ENCODE results near the gene ITGB2. TPM values are rescaled to one million over a fixed set of nuclear protein-coding genes. Genes with fewer than 3 reads are reported as not detected.
A peak's percentile ranks its signal among the peaks of the same experiment; 100 is the strongest.
"Not testable (repeated sequence)": the region's sequence is repeated elsewhere in the genome, so short reads cannot be mapped to it uniquely, and the experiment has no call there.

The ITGB2 gene
- total RNA-seq, 1 donor from 2014 or later, result 0.15 TPM

GRCh38 chr21:44929799-44930542 is 9.3 kb upstream of the ITGB2 start:
- Mint-ChIP-seq H3K4me3 (ENCODE audit: unreplicated experiment) (no peak overlapping the region), H3K4me1 (ENCODE audit: low read depth) (peaks cover 48% of the 10 kb centered on the region), H3K27me3 (ENCODE audit: low read depth) (peaks cover 27% of the 10 kb centered on the region), H3K27ac (ENCODE audit: unreplicated experiment) (no peak overlapping the region), H3K36me3 (ENCODE audit: low read depth) (no peaks in the 10 kb centered on the region), H3K9me3 (ENCODE audit: low read depth) (no peaks in the 10 kb centered on the region)
- TF ChIP-seq CTCF (IDR thresholded peaks at IDR 0.05), result no peak
- peak; percentile 52 for DNase-seq (ENCODE audit: low spot score)

GRCh38 chr21:44929242-44929798 is 8.6 kb upstream of the ITGB2 start:
- Mint-ChIP-seq H3K27ac (ENCODE audit: unreplicated experiment) (peak overlapping the region; percentile 84), H3K27me3 (ENCODE audit: low read depth) (peaks cover 26% of the 10 kb centered on the region), H3K36me3 (ENCODE audit: low read depth) (no peaks in the 10 kb centered on the region), H3K9me3 (ENCODE audit: low read depth) (no peaks in the 10 kb centered on the region), H3K4me3 (ENCODE audit: unreplicated experiment) (no peak overlapping the region), H3K4me1 (ENCODE audit: low read depth) (peaks cover 51% of the 10 kb centered on the region)
- no peak for TF ChIP-seq CTCF (IDR thresholded peaks at IDR 0.05)
- no peak for DNase-seq (ENCODE audit: low spot score)

GRCh38 chr21:44928500-44929241 is 8.0 kb upstream of the ITGB2 start:
- H3K9me3 Mint-ChIP-seq (ENCODE audit: low read depth); H3K36me3 Mint-ChIP-seq (ENCODE audit: low read depth); H3K4me3 Mint-ChIP-seq (ENCODE audit: unreplicated experiment): not testable (repeated sequence)
- Mint-ChIP-seq H3K27me3 (ENCODE audit: low read depth) (peaks cover 28% of the 10 kb centered on the region), H3K4me1 (ENCODE audit: low read depth) (peaks cover 51% of the 10 kb centered on the region), H3K27ac (ENCODE audit: unreplicated experiment) (peak overlapping the region; percentile 94)
- DNase-seq (ENCODE audit: low spot score), result peak; percentile 68

- no peak for DNase-seq (ENCODE audit: low spot score)
- peak; percentile 45 for TF ChIP-seq CTCF (IDR thresholded peaks at IDR 0.05)
- peaks cover 51% of the 10 kb centered on the region for H3K4me1 Mint-ChIP-seq (ENCODE audit: low read depth)
- no peaks in the 10 kb centered on the region for H3K9me3 Mint-ChIP-seq (ENCODE audit: low read depth)
- peaks cover 30% of the 10 kb centered on the region for H3K27me3 Mint-ChIP-seq (ENCODE audit: low read depth)
- peak overlapping the region; percentile 94 for H3K27ac Mint-ChIP-seq (ENCODE audit: unreplicated experiment)
- peak overlapping the region; percentile 50 for H3K4me3 Mint-ChIP-seq (ENCODE audit: unreplicated experiment)
- H3K36me3 Mint-ChIP-seq (ENCODE audit: low read depth), result peaks cover 2% of the 10 kb centered on the region
Observed at GRCh38 chr21:44927587-44928461, 7.1 kb upstream of the ITGB2 start.

GRCh38 chr21:44927259-44927586 is 6.5 kb upstream of the ITGB2 start:
- Mint-ChIP-seq H3K36me3 (ENCODE audit: low read depth) (peaks cover 2% of the 10 kb centered on the region), H3K27me3 (ENCODE audit: low read depth) (peaks cover 35% of the 10 kb centered on the region)
- no peak for TF ChIP-seq CTCF (IDR thresholded peaks at IDR 0.05)

More at GRCh38 chr21:44927259-44927586, 6.5 kb upstream of the ITGB2 start:
- H3K27ac Mint-ChIP-seq (ENCODE audit: unreplicated experiment), result no peak overlapping the region
- peaks cover 51% of the 10 kb centered on the region for H3K4me1 Mint-ChIP-seq (ENCODE audit: low read depth)
- H3K4me3 Mint-ChIP-seq (ENCODE audit: unreplicated experiment), result no peak overlapping the region
- no peak for DNase-seq (ENCODE audit: low spot score)
- no peaks in the 10 kb centered on the region for H3K9me3 Mint-ChIP-seq (ENCODE audit: low read depth)

Data from chondrocyte (in vitro differentiated cells).